Brain microvascular endothelial cell (primary cell): ENCODE data around the gene RNF111.
"Not testable (repeated sequence)": the region's sequence is repeated elsewhere in the genome, so short reads cannot be mapped to it uniquely, and the experiment has no call there.

Experiments
- DNase-seq: peaks from one replicate; pipeline ENCODE4 v3.0.0-alpha.2; 2020
- H3K27ac ChIP-seq: fragments of 250-450 bp; sonication (Bioruptor Pico); 2 replicates; pipeline ENCODE4 v1.5.1; 2020; ENCODE audit warnings: mild to moderate bottlenecking, moderate library complexity
- H3K27me3 ChIP-seq: fragments of 250-450 bp; sonication (Bioruptor Pico); replicated peaks from 2 replicates; pipeline ENCODE4 v1.5.1; 2020; ENCODE audit warnings: mild to moderate bottlenecking
- H3K36me3 ChIP-seq: fragments of 250-450 bp; sonication (Bioruptor Pico); replicated peaks from 2 replicates; pipeline ENCODE4 v1.5.1; 2020; ENCODE audit warnings: mild to moderate bottlenecking
- H3K4me3 ChIP-seq: 2 replicates; pipeline ENCODE4 v1.5.1; 2011; ENCODE audit warnings: low read depth, mild to moderate bottlenecking, control low read depth, low read length, moderate library complexity
- CTCF ChIP-seq: IDR thresholded peaks from 2 replicates; pipeline ENCODE4 v1.5.1; 2011; ENCODE audit warnings: low read depth, mild to moderate bottlenecking, moderate library complexity, low read length, control low read depth, inconsistent platforms; ENCODE audit errors: missing control alignments
- in situ Hi-C: cut with HindIII; loops from 2 replicates; pipeline ENCODE4 v1.10.0; 2017; ENCODE audit warnings: low sequenced_read_pairs, low pct_ligation_motif_present

Gene RNF111

GRCh38 chr15:59115047-59115446 lies 127.6 kb downstream of the RNF111 start:
- Histone ChIP-seq H3K4me3 (no peak overlapping the region), H3K27me3 (no peaks in the 10 kb centered on the region), H3K36me3 (peaks cover 11% of the 10 kb centered on the region), H3K27ac (no peak overlapping the region)
- DNase-seq = no peak
- in situ Hi-C loops = no loop called here
- no peak for TF ChIP-seq CTCF

- Histone ChIP-seq H3K36me3 (peaks cover 9% of the 10 kb centered on the region), H3K27me3 (no peaks in the 10 kb centered on the region), H3K4me3 (no peak overlapping the region), H3K27ac (no peak overlapping the region)
- in situ Hi-C loops = no loop called here
- no peak for TF ChIP-seq CTCF
- no peak for DNase-seq
Measured at GRCh38 chr15:59116141-59116540, 128.7 kb downstream of the RNF111 start.

DNA sequence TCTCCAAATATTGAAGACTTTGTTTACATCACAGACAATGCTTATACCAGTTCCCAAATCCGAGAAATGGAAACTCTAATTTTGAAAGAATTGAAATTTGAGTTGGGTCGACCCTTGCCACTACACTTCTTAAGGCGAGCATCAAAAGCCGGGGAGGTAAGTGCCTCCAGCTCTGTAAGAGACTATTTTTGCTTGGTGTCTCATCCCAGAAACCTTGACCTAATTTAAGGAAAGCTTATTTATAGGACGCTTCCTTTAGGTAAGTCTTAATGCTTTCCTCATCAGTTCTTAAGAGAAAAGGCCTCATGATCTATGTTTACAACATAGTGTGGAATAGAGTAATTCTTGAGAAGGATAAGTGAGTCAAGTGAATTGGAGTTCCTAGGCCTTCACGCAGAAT lies 129.3 kb downstream of the RNF111 start:
- TF ChIP-seq CTCF = no peak
- Histone ChIP-seq H3K4me3 (no peak overlapping the region), H3K27me3 (no peaks in the 10 kb centered on the region), H3K27ac (no peak overlapping the region), H3K36me3 (peaks cover 9% of the 10 kb centered on the region)
- in situ Hi-C loops = no loop called here
- no peak for DNase-seq

GRCh38 chr15:59119625-59120024 lies 132.2 kb downstream of the RNF111 start:
- TF ChIP-seq CTCF = no peak
- H3K4me3 ChIP-seq = no peak overlapping the region
- peaks cover 6% of the 10 kb centered on the region for H3K36me3 ChIP-seq
- no peak overlapping the region for H3K27ac ChIP-seq
- H3K27me3 ChIP-seq = no peaks in the 10 kb centered on the region
- in situ Hi-C loops = no loop called here
- DNase-seq = no peak

DNA sequence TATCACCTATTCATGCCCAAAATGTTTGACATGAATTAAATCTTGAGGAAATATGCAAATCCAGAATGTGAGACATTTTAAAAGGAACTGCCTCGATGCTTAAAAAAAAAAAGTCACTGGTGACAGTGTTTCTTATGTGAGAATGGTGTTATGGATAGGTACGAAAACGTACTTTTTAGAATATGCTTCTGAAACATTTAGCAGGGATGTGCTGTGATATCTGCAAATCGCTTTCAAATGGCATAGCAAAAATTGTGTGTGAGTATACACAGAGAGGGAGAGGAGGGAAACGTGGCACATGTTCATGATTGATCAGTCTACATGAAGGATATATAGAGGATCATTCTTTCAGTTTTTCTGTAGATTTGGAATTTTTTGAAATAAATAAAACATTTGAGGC lies 133.5 kb downstream of the RNF111 start:
- in situ Hi-C loops = no loop called here
- no peak overlapping the region for H3K27ac ChIP-seq
- no peaks in the 10 kb centered on the region for H3K27me3 ChIP-seq
- H3K4me3 ChIP-seq = no peak overlapping the region
- DNase-seq = no peak
- H3K36me3 ChIP-seq = peaks cover 6% of the 10 kb centered on the region
- TF ChIP-seq CTCF = no peak

DNA sequence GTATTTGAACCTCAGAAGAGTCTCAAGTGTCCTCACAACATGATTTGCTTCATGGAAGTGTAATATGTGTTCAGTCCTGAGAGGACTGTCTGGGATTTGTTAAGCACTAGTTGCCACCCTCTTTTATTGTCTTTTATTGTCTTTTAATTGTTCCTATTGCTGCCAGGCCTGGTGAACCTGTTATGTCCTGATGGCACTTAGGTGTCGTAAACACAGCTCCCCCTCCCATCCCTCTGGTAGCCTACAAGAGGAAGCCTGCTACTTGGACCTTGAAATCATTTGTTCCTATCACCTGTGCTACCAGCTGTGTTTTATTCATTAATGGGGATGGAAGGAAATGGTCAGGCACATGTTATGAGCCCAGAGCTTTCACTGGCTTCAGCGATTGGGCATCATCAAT lies 136.8 kb downstream of the RNF111 start:
- H3K27ac ChIP-seq = no peak overlapping the region
- in situ Hi-C loops = no loop called here
- no peak for TF ChIP-seq CTCF
- H3K27me3 ChIP-seq = no peaks in the 10 kb centered on the region
- DNase-seq = no peak
- no peaks in the 10 kb centered on the region for H3K36me3 ChIP-seq
- H3K4me3 ChIP-seq = no peak overlapping the region

- H3K27ac ChIP-seq, H3K27me3 ChIP-seq, H3K36me3 ChIP-seq, H3K4me3 ChIP-seq, DNase-seq, in situ Hi-C loops: not testable (repeated sequence)
Measured at GRCh38 chr15:59125683-59126082, 138.2 kb downstream of the RNF111 start.

GRCh38 chr15:59127255-59127654 lies 139.8 kb downstream of the RNF111 start:
- H3K36me3 ChIP-seq = peaks cover 16% of the 10 kb centered on the region
- in situ Hi-C loops, DNase-seq, H3K27me3 ChIP-seq, H3K27ac ChIP-seq, H3K4me3 ChIP-seq: not testable (repeated sequence)
